Hypothalamus (tissue), 51 donors: ENCODE data around the gene ARHGAP24.
"Not testable (repeated sequence)": the region's sequence is repeated elsewhere in the genome, so short reads cannot be mapped to it uniquely, and the experiment has no call there.

ENCODE experiments used
- DNase-seq, 51 donors: peaks; one replicate each; lab custom pipeline; 2025; lab: John Stamatoyannopoulos, UW

Gene ARHGAP24

GRCh38 chr4:85482010-85482738 is 7.2 kb downstream of the ARHGAP24 start:
- DNase-seq: no peak

- DNase-seq: no peak
These were observed 11.6 kb downstream of the ARHGAP24 start for GRCh38 chr4:85486425-85487086.

- DNase-seq: no peak
These were observed 13.5 kb downstream of the ARHGAP24 start for GRCh38 chr4:85488416-85488815.

GRCh38 chr4:85489273-85489981 is 14.5 kb downstream of the ARHGAP24 start:
- peak in 1 of 51 donors; percentile 2 for DNase-seq

- no peak for DNase-seq
These were observed 16.6 kb downstream of the ARHGAP24 start for GRCh38 chr4:85491527-85491926.

- no peak for DNase-seq
These were observed 17.4 kb downstream of the ARHGAP24 start for GRCh38 chr4:85492336-85492735.

- DNase-seq: no peak
These were observed 20.7 kb downstream of the ARHGAP24 start for GRCh38 chr4:85495621-85496020.

- no peak for DNase-seq
These were observed 21.3 kb downstream of the ARHGAP24 start for GRCh38 chr4:85496126-85496849.

- DNase-seq: no peak
These were observed 22.0 kb downstream of the ARHGAP24 start for GRCh38 chr4:85496933-85497332.

GRCh38 chr4:85498068-85498733 is 23.3 kb downstream of the ARHGAP24 start:
- DNase-seq: peak in 14 of 51 donors; percentile 1 to 24 (median 6)

- DNase-seq: no peak
These were observed 24.6 kb downstream of the ARHGAP24 start for GRCh38 chr4:85499573-85499972.

GRCh38 chr4:85500110-85500867 is 25.3 kb downstream of the ARHGAP24 start:
- DNase-seq: no peak

- not testable (repeated sequence) for DNase-seq
These were observed 26.2 kb downstream of the ARHGAP24 start for GRCh38 chr4:85501145-85501544.

- DNase-seq: no peak
These were observed 33.7 kb downstream of the ARHGAP24 start for GRCh38 chr4:85508654-85509053.

GRCh38 chr4:85509882-85510631 is 35.1 kb downstream of the ARHGAP24 start:
- no peak for DNase-seq

GRCh38 chr4:85510632-85510984 is 35.7 kb downstream of the ARHGAP24 start:
- no peak for DNase-seq

GRCh38 chr4:85512446-85513205 is 37.7 kb downstream of the ARHGAP24 start:
- DNase-seq: no peak

- no peak for DNase-seq
These were observed 39.2 kb downstream of the ARHGAP24 start for GRCh38 chr4:85514117-85514516.
